H1 (cell line): Measurements from ENCODE around the gene TMIGD1. TPM values are rescaled to one million over a fixed set of nuclear protein-coding genes. Genes with fewer than 3 reads are reported as not detected.

Experiments
- E2F6 ChIP-seq: IDR thresholded peaks from 2 replicates; pipeline ENCODE4 v1.6.1; 2012; ENCODE audit warnings: inconsistent platforms
- EP300 ChIP-seq, 2 experiments: IDR thresholded peaks; 1 replicate in 1 of 2; 2 replicates in 1 of 2; pipeline ENCODE4 v1.6.1; 2011 to 2012; ENCODE audit warnings: low read depth in 2 of 2, low read length in 2 of 2, mild to moderate bottlenecking in 2 of 2, borderline replicate concordance in 1 of 2, inconsistent platforms in 1 of 2, moderate library complexity in 1 of 2
- ZNF274 ChIP-seq: IDR thresholded peaks from 2 replicates; pipeline ENCODE4 v1.7.0; 2012; ENCODE audit warnings: low read length, borderline replicate concordance; ENCODE audit errors: extremely low read depth
- polyA plus RNA-seq, 7 experiments: library from polyadenylated mRNA; depleted of rRNA in 3 of 7; stranded (reverse) in 5 of 7; unstranded in 2 of 7; fragments of >200 nt in 5 of 7; fragments of 200-250 nt in 2 of 7; gene quantifications; 1 replicate in 5 of 7; 2 replicates in 1 of 7; 4 replicates in 1 of 7; pipeline versions ENCODE4 v1.2.1 to v1.2.3, GENCODE V29; 2011 to 2013; ENCODE audit warnings: missing spikeins in 2 of 7, mixed read lengths in 2 of 7
- total RNA-seq: library from RNA; stranded (reverse); fragmentation: NEBNext Ultra II Directional; extraction: Animal tissue kit (Norgen Biotek cat#: 25700); gene quantifications from 2 replicates; pipeline ENCODE4 v1.2.1, GENCODE V29; 2021

TMIGD1 gene
- total and polyA plus RNA-seq, 2 of the 8 experiments (the other 6 are each of a cell fraction or from before 2014, with no cell fraction given) = not detected

DNA sequence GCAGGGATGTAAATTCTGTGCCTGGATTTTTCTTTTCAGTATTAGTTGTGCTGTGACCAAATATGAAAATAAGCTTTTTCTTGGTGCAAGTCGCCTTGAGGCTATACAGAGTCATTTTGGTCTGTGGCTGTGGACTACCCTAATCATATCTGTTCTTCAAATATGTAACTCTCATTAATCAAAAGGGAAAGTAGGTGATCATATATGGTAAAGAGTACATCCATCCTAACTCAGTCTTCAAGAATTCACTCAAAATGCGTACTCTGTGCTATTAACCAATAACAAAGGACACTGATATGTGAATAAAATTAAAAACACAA is 47.4 kb upstream of the TMIGD1 start (continued):
- TF ChIP-seq E2F6 = no peak
- no peak for TF ChIP-seq ZNF274
- TF ChIP-seq EP300 (IDR thresholded peaks at IDR 0.05; ENCODE audit: borderline replicate concordance in 1 of 2, low read depth in 2 of 2, low read length in 2 of 2) = no peak
